A549 (cell line): ENCODE measurements around the gene DCAF6. TPM values are rescaled to one million over a fixed set of nuclear protein-coding genes. Genes with fewer than 3 reads are reported as not detected.
A peak's percentile ranks its signal among the peaks of the same experiment; 100 is the strongest.

ENCODE experiments used
- ATAC-seq, 2 experiments: fragments of 200-7000 bp in 1 of 2; fragments of >200 bp in 1 of 2; cut with Nextera tagmentation in 1 of 2; cut with Tn5 transposase in 1 of 2; 3 replicates each; pipeline versions ENCODE4 v1.8.0 to v1.9.1; 2018 to 2020; ENCODE audit warnings: mild to moderate bottlenecking in 1 of 2, moderate library complexity in 1 of 2
- CTCF ChIA-PET: fragments of 300-600 bp; sonication (Branson Sonifier 250); formaldehyde crosslinking; extraction: SDS; loops from one replicate; lab custom pipeline; 2021; ENCODE audit warnings: antibody characterized with exemption, inconsistent platforms; lab: Yijun Ruan, JAX
- POLR2A ChIA-PET: fragments of 350-600 bp; formaldehyde crosslinking; extraction: SDS; loops from one replicate; lab custom pipeline; 2021; ENCODE audit warnings: antibody characterized with exemption, inconsistent platforms; lab: Yijun Ruan, JAX
- DNase-seq, 2 experiments: peaks; one replicate each; pipeline versions ENCODE4 v3.0.0 to v3.0.0-alpha.2; 2011 to 2016; ENCODE audit warnings: low read depth in 1 of 2, low spot score in 1 of 2
- FAIRE-seq: peaks from 2 replicates; lab custom pipeline; 2011; peaks lifted over from hg19 to GRCh38; lab: Jason Lieb, UNC
- H3K27ac ChIP-seq, 2 experiments: fragments of >200 bp; sonication (Bioruptor Twin); formaldehyde crosslinking; 3 replicates each; pipeline ENCODE4 v1.5.1; 2016 to 2017
- H3K4me1 ChIP-seq: fragments of >200 bp; sonication (Bioruptor Twin); formaldehyde crosslinking; 3 replicates; pipeline ENCODE4 v1.6.1; 2016
- H3K4me2 ChIP-seq: fragments of >200 bp; sonication (Bioruptor Twin); formaldehyde crosslinking; 3 replicates; pipeline ENCODE4 v1.6.1; 2016
- H3K4me3 ChIP-seq: fragments of >200 bp; sonication (Bioruptor Twin); formaldehyde crosslinking; 3 replicates; pipeline ENCODE4 v1.5.1; 2016
- H3K9me3 ChIP-seq: fragments of >200 bp; sonication (Bioruptor Twin); formaldehyde crosslinking; 3 replicates; pipeline ENCODE4 v1.6.1; 2016
- CBX8 ChIP-seq: fragments of 200-600 bp; sonication (generic); IDR thresholded peaks from 2 replicates; pipeline ENCODE4 v1.6.1; 2016
- CHD2 ChIP-seq: fragments of 150-350 bp; IDR thresholded peaks from 2 replicates; pipeline ENCODE4 v1.6.1; 2014; ENCODE audit warnings: low read length; ENCODE audit not compliant: partially characterized antibody
- EHF ChIP-seq: fragments of 250-450 bp; sonication (Bioruptor Pico); IDR thresholded peaks from 2 replicates; pipeline ENCODE4 v1.5.0; 2020; ENCODE audit warnings: mild to moderate bottlenecking
- EP300 ChIP-seq, 2 experiments: fragments of >200 bp; sonication (Bioruptor Twin); formaldehyde crosslinking; IDR thresholded peaks; 2 replicates in 1 of 2; 3 replicates in 1 of 2; pipeline ENCODE4 v1.6.1; 2016 to 2017
- ESRRA ChIP-seq: fragments of 150-350 bp; IDR thresholded peaks from 2 replicates; pipeline ENCODE4 v1.6.1; 2014; ENCODE audit warnings: mild to moderate bottlenecking, low read length, borderline replicate concordance
- GATA3 ChIP-seq: IDR thresholded peaks from 2 replicates; pipeline ENCODE4 v1.6.1; 2012; ENCODE audit warnings: borderline replicate concordance
- HDAC2 ChIP-seq: fragments of 200-600 bp; sonication (generic); IDR thresholded peaks from 2 replicates; pipeline ENCODE4 v1.6.1; 2016
- HEYL ChIP-seq: fragments of 250-450 bp; sonication (Bioruptor Pico); IDR thresholded peaks from 2 replicates; pipeline ENCODE4 v1.8.0; 2021; ENCODE audit warnings: mild to moderate bottlenecking, moderate library complexity
- HOXA7 ChIP-seq: fragments of 250-450 bp; sonication (Bioruptor Pico); IDR thresholded peaks from 2 replicates; pipeline ENCODE4 v1.5.0; 2020; ENCODE audit warnings: mild to moderate bottlenecking, moderate library complexity
- HOXB13 ChIP-seq: fragments of 250-450 bp; sonication (Bioruptor Pico); IDR thresholded peaks from 2 replicates; pipeline ENCODE4 v1.5.0; 2020; ENCODE audit warnings: low read depth, mild to moderate bottlenecking, moderate library complexity
- HOXB5 ChIP-seq: fragments of 250-450 bp; sonication (Bioruptor Pico); IDR thresholded peaks from 2 replicates; pipeline ENCODE4 v1.5.0; 2020; ENCODE audit warnings: mild to moderate bottlenecking, moderate library complexity
- RCOR1 ChIP-seq: fragments of 150-350 bp; IDR thresholded peaks from 2 replicates; pipeline ENCODE4 v1.6.1; 2014; ENCODE audit warnings: antibody characterized with exemption, low read length, low read depth
- RFX5 ChIP-seq: fragments of 450-650 bp; IDR thresholded peaks from 2 replicates; pipeline ENCODE4 v1.7.1; 2014; ENCODE audit warnings: antibody characterized with exemption, mild to moderate bottlenecking, moderate library complexity
- TFCP2L1 ChIP-seq: fragments of 250-450 bp; sonication (Bioruptor Pico); IDR thresholded peaks from 2 replicates; pipeline ENCODE4 v1.5.0; 2021; ENCODE audit warnings: mild to moderate bottlenecking
- TP53 ChIP-seq: fragments of 250-450 bp; sonication (Bioruptor Pico); IDR thresholded peaks from 2 replicates; pipeline ENCODE4 v1.5.0; 2021; ENCODE audit warnings: mild to moderate bottlenecking, moderate library complexity
- ZC3H11A ChIP-seq: fragments of 450-650 bp; IDR thresholded peaks from 2 replicates; pipeline ENCODE4 v1.6.1; 2014; ENCODE audit warnings: antibody characterized with exemption, mild to moderate bottlenecking
- ZSCAN20 ChIP-seq: fragments of 250-450 bp; sonication (Bioruptor Pico); IDR thresholded peaks from 2 replicates; pipeline ENCODE4 v1.8.0; 2022; ENCODE audit warnings: mild to moderate bottlenecking, moderate library complexity
- WGBS: methylation state at CpG from one replicate; pipeline ENCODE4 v1.1.6; 2017; ENCODE audit errors: missing lambda C conversion rate; 5-methylcytosine and 5-hydroxymethylcytosine counted together
- polyA plus RNA-seq, 4 experiments: library from polyadenylated mRNA; depleted of rRNA in 3 of 4; stranded (reverse); fragments of >200 nt; fragmentation: RNase III in 1 of 4; extraction: RNeasy Plus Mini Kit Qiagen cat#74134 plus additional on column Dnase treatment in 1 of 4; gene quantifications; 2 replicates in 3 of 4; 3 replicates in 1 of 4; pipeline ENCODE4 v1.2.3, GENCODE V29; 2011 to 2017
- TF ChIP-seq, protein P1 (sequence below): fragments of >200 bp; sonication (Bioruptor Twin); formaldehyde crosslinking; IDR thresholded peaks from 3 replicates; pipeline ENCODE4 v1.6.1; 2016
- TF ChIP-seq, protein P2 (sequence below): fragments of >200 bp; sonication (Bioruptor Twin); formaldehyde crosslinking; IDR thresholded peaks from 3 replicates; pipeline ENCODE4 v1.5.1; 2016

DCAF6 gene
- polyA plus RNA-seq, 2 of the 4 experiments (the other 2 are of a cell fraction) = 39.9 to 74.7 TPM

DNA sequence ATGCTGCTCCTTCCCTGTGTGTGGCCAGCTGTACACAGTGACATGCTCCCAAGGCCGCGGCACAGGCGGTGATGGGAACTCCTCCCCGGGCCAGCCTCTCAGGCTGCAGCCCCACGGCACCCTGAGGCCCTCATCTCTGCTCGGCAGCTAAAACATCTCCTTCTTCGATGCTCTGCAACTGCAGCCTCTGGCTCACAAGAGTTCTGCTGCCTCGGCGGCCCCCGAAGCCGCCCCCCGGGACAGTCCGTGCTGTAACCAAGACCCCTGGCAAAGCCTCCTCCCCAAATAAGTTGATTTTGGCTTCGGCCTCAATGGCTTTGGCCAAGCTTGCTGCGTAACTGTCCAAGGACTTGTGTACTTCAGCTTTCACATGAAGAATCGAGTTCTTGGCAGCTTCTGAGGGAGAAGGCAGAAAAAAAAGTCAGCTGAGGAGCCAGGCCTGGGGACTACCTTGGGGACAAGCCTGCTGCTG, 149.0 kb downstream of the DCAF6 start:
- 88% methylated on average over 16 of the region's 16 CpGs for WGBS
- Histone ChIP-seq H3K4me1 (peaks cover 13% of the 10 kb centered on the region), H3K4me2 (no peak overlapping the region), H3K9me3 (no peaks in the 10 kb centered on the region), H3K27ac (peak overlapping the region in 1 of 2 experiments; percentile 61; a peak in 2 of 6 replicates), H3K4me3 (no peak overlapping the region)
- ChIA-PET POLR2A (interaction anchor here (0.7 kb wide), 1 partner anchor 370 kb away, joined by 3 read pairs; no protein-coding TSS in a partner anchor), CTCF (interaction anchor here (0.6 to 7.4 kb wide), 23 partner anchors 8 to 485 kb away, joined by 3 to 100 read pairs (median 3); no protein-coding TSS in a partner anchor)
- ATAC-seq = no peak
- DNase-seq = no peak
- TF ChIP-seq, protein P1, sequence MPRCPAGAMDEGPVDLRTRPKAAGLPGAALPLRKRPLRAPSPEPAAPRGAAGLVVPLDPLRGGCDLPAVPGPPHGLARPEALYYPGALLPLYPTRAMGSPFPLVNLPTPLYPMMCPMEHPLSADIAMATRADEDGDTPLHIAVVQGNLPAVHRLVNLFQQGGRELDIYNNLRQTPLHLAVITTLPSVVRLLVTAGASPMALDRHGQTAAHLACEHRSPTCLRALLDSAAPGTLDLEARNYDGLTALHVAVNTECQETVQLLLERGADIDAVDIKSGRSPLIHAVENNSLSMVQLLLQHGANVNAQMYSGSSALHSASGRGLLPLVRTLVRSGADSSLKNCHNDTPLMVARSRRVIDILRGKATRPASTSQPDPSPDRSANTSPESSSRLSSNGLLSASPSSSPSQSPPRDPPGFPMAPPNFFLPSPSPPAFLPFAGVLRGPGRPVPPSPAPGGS = no peak
- TF ChIP-seq HEYL = no peak
- TF ChIP-seq EP300 (IDR thresholded peaks at IDR 0.05) = no peak
- FAIRE-seq = no peak

DNA sequence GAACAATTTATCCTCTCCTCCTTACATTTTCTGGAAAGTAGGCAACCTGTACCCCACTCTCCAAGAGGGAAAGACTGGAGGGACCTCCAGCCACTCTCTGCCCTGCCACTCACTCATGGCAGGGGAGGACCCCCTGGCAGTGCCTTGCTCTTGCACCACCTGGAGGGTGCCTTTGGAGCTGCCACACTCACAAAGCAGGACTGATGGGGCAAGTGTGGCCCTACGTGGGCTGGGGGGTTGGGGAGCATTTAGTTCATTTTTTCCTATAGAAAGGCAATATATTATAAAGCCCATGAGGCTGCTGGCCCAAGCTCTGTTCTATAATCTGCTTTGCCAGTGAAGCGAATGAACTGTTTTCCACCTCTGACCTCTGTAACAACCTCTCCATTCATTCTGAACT, 150.0 kb downstream of the DCAF6 start:
- Histone ChIP-seq H3K4me2 (no peak overlapping the region), H3K4me3 (no peak overlapping the region), H3K9me3 (no peaks in the 10 kb centered on the region), H3K27ac (no peak overlapping the region), H3K4me1 (peaks cover 13% of the 10 kb centered on the region)
- POLR2A ChIA-PET = no interaction called here
- WGBS = 85% methylated on average over 2 of the region's 2 CpGs
- FAIRE-seq (no peak), ATAC-seq (no peak), DNase-seq (no peak)
- no peak for TF ChIP-seq CHD2
- TF ChIP-seq ESRRA = no peak
- TF ChIP-seq EHF = no peak
- TF ChIP-seq RFX5 = no peak
- CTCF ChIA-PET = interaction anchor here (1.2 to 7.4 kb wide), 6 partner anchors 9 to 101 kb away, joined by 3 to 100 read pairs (median 3); no protein-coding TSS in a partner anchor

DNA sequence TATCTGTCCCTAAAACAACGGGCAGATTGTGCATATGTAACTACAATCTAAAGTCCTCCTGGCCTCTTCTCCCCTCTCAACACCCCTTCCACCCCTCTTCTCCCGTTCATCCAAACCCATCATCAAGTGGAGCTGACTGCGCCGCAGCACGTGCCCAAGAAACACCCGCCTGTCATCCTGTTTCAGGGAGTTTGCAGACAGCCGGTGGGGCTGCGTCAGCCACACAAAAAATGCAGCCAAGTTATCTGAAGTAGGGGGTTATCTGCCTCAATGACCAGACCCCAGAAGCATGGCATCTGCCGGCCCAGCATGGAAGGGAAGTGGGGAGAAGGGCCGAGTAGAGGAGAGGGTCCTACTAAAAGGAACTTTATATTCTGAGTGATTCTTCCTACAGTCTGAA, 151.2 kb downstream of the DCAF6 start:
- Histone ChIP-seq H3K27ac (no peak overlapping the region), H3K4me1 (peaks cover 13% of the 10 kb centered on the region), H3K4me2 (no peak overlapping the region), H3K9me3 (no peaks in the 10 kb centered on the region), H3K4me3 (no peak overlapping the region)
- FAIRE-seq = no peak
- 88% methylated on average over 10 of the region's 10 CpGs for WGBS
- DNase-seq = no peak
- ATAC-seq = no peak
- ChIA-PET POLR2A (interaction anchor here (0.6 kb wide), 1 partner anchor 1725 kb away, joined by 5 read pairs; no protein-coding TSS in a partner anchor), CTCF (no interaction called here)
- TF ChIP-seq HOXB13 = no peak
- TF ChIP-seq, protein P2, sequence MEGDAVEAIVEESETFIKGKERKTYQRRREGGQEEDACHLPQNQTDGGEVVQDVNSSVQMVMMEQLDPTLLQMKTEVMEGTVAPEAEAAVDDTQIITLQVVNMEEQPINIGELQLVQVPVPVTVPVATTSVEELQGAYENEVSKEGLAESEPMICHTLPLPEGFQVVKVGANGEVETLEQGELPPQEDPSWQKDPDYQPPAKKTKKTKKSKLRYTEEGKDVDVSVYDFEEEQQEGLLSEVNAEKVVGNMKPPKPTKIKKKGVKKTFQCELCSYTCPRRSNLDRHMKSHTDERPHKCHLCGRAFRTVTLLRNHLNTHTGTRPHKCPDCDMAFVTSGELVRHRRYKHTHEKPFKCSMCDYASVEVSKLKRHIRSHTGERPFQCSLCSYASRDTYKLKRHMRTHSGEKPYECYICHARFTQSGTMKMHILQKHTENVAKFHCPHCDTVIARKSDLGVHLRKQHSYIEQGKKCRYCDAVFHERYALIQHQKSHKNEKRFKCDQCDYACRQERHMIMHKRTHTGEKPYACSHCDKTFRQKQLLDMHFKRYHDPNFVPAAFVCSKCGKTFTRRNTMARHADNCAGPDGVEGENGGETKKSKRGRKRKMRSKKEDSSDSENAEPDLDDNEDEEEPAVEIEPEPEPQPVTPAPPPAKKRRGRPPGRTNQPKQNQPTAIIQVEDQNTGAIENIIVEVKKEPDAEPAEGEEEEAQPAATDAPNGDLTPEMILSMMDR = no peak
- TF ChIP-seq HOXB5 (CRISPR knock-in tag) = no peak
- TF ChIP-seq ZSCAN20 (CRISPR knock-in tag) = no peak
- TF ChIP-seq CBX8 = no peak
- TF ChIP-seq HDAC2 = no peak
- no peak for TF ChIP-seq TFCP2L1 (CRISPR knock-in tag)
- TF ChIP-seq CHD2 = no peak
- no peak for TF ChIP-seq GATA3
- TF ChIP-seq, protein P1 = no peak
- TF ChIP-seq ZC3H11A = no peak
- TF ChIP-seq TP53 (CRISPR knock-in tag) = no peak
- TF ChIP-seq RCOR1 = no peak
- TF ChIP-seq HOXA7 (CRISPR knock-in tag) = no peak
